Activated CD4-positive, alpha-beta T cell treated with anti-CD3 and anti-CD28 coated beads, Interleukin-2, amount 50 U/mL, for 4 hours (primary cell): Measurements from ENCODE around the gene IL17RA.
A peak's percentile ranks its signal among the peaks of the same experiment; 100 is the strongest.

Experiments used
- DNase-seq, 2 experiments: peaks; one replicate each; pipeline ENCODE4 v3.0.0-alpha.2; 2020

Gene IL17RA

DNA sequence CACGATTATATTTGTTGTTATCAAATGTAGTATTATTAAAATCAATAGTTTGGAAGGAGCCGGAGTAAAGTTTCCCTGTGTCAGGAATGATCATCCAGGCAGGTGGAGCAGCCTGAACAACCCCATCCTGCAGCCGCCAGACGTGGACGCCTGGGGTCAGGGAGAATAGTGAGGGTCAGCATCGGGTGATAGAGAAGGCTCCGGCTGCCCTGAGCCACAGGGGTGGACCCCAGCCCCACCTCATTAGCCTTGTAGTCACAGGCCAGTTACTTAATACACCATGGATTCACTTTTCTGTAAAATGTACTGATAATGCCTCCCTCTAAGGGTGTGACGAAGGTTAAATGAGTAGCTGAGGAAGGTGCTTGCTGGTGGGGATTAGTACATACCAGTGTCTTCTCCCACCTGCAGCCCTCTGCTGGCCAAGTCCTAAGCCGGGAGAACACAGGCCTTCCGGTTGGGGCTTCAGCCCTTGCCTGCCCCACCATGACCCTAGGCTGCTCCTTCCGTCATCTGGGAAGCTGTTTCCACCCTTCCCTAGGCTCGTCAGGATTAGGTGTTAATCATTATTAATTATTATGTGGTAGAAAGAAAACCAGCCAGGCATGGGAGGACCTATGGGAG is 21.5 kb downstream of the IL17RA start:
- DNase-seq: no peak

DNA sequence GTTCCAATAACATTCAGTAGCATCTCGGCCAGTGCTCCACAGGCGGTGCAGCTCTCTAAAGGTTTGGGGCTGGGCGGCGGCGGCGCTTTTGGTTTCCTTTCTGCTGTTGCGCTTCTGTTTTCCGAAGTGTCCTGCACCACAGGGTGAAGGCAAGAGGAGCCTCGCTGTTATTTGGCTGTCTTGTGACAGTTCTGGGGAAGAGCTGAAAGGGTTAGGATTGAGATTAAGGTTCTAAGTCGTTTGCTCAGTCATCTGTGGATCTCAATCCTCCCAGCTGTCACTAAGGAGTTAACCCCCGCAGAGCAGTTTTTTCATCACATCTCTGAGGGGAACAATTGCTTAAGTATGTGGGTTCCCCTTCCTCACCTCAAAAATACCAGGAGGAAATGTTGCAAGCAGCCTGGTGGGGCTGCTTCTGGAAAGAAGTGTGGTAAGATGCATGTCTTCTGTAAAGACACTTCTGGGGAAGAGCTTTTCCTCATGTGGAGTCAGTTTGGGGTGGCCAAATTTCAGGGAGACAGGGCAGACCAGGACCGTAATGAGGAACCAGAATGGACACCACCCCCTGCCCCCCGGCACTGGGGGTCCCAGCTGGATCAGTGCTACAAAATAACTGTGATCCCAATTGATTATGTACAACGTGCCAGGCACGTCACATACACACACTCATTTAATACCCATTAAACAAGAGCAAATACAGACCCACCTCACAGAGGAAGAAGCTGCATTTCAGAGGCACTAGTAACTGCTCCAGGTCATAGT is 22.2 kb downstream of the IL17RA start:
- no peak for DNase-seq

DNA sequence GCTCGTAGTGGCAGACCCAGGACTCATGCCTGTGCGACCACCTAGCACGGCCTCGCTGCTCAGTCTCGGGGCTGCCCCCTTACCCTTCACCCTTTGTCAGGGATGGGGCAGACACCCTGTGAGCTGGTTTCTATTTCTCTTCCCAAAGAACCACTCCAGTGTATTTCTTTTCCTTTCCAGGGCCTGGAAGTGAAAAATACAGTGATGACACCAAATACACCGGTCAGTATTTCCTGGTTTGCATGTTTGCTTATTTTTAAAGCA is 22.7 kb downstream of the IL17RA start:
- no peak for DNase-seq

DNA sequence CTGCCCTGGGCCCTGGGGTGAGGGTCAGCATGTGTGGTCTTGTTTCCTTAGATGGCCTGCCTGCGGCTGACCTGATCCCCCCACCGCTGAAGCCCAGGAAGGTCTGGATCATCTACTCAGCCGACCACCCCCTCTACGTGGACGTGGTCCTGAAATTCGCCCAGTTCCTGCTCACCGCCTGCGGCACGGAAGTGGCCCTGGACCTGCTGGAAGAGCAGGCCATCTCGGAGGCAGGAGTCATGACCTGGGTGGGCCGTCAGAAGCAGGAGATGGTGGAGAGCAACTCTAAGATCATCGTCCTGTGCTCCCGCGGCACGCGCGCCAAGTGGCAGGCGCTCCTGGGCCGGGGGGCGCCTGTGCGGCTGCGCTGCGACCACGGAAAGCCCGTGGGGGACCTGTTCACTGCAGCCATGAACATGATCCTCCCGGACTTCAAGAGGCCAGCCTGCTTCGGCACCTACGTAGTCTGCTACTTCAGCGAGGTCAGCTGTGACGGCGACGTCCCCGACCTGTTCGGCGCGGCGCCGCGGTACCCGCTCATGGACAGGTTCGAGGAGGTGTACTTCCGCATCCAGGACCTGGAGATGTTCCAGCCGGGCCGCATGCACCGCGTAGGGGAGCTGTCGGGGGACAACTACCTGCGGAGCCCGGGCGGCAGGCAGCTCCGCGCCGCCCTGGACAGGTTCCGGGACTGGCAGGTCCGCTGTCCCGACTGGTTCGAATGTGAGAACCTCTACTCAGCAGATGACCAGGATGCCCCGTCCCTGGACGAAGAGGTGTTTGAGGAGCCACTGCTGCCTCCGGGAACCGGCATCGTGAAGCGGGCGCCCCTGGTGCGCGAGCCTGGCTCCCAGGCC is 23.7 kb downstream of the IL17RA start:
- no peak for DNase-seq

DNA sequence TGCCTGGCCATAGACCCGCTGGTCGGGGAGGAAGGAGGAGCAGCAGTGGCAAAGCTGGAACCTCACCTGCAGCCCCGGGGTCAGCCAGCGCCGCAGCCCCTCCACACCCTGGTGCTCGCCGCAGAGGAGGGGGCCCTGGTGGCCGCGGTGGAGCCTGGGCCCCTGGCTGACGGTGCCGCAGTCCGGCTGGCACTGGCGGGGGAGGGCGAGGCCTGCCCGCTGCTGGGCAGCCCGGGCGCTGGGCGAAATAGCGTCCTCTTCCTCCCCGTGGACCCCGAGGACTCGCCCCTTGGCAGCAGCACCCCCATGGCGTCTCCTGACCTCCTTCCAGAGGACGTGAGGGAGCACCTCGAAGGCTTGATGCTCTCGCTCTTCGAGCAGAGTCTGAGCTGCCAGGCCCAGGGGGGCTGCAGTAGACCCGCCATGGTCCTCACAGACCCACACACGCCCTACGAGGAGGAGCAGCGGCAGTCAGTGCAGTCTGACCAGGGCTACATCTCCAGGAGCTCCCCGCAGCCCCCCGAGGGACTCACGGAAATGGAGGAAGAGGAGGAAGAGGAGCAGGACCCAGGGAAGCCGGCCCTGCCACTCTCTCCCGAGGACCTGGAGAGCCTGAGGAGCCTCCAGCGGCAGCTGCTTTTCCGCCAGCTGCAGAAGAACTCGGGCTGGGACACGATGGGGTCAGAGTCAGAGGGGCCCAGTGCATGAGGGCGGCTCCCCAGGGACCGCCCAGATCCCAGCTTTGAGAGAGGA is 24.5 kb downstream of the IL17RA start:
- no peak for DNase-seq

DNA sequence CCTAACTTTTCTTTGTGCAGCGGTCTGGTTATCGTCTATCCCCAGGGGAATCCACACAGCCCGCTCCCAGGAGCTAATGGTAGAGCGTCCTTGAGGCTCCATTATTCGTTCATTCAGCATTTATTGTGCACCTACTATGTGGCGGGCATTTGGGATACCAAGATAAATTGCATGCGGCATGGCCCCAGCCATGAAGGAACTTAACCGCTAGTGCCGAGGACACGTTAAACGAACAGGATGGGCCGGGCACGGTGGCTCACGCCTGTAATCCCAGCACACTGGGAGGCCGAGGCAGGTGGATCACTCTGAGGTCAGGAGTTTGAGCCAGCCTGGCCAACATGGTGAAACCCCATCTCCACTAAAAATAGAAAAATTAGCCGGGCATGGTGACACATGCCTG is 25.2 kb downstream of the IL17RA start:
- DNase-seq: no peak

DNA sequence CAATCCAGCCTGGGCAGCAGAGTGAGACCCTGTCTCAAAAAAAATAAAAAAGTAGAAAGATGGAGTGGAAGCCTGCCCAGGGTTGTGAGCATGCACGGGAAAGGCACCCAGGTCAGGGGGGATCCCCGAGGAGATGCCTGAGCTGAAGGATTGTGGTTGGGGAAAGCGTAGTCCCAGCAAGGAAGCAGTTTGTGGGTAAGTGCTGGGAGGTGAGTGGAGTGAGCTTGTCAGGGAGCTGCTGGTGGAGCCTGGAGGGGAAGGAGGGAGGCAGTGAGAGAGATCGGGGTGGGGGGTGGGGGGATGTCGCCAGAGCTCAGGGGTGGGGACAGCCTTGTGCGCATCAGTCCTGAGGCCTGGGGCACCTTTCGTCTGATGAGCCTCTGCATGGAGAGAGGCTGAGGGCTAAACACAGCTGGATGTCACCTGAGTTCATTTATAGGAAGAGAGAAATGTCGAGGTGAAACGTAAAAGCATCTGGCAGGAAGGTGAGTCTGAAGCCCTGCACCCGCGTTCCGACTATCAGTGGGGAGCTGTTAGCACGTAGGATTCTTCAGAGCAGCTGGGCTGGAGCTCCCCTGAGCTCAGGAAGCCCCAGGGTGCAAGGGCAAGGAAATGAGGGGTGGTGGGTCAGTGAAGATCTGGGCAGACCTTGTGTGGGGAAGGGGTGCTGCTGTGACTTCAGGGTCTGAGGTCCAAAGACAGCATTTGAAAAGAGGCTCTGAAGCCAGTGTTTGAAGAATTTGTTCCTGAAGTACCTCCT is 26.2 kb downstream of the IL17RA start:
- no peak for DNase-seq

DNA sequence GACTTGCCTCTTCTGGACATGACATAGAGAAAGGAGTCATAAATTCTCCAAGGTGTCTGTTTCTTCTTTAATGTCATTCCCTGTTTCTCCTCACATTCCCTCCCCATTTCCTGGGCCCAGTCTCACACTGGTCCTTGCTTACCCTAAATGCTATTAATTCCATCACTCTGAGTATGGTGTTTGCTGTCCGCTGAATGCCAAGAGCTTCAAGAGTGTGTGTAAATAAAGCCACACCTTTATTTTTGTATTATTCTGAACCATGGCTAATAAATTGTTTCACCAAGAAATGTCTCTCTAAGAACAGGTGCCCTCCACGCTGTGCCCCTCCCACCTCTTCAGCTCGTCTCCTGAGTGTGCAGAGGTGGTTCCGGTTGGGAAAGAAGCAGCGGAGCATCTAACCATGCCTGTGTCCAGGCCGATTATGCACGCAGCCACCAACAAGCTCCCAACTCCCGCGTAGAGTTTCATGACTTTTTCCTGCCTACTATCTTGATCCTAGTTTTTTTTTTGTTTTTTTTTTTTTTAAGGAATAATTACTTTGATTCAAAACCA is 27.8 kb downstream of the IL17RA start:
- DNase-seq: no peak

DNA sequence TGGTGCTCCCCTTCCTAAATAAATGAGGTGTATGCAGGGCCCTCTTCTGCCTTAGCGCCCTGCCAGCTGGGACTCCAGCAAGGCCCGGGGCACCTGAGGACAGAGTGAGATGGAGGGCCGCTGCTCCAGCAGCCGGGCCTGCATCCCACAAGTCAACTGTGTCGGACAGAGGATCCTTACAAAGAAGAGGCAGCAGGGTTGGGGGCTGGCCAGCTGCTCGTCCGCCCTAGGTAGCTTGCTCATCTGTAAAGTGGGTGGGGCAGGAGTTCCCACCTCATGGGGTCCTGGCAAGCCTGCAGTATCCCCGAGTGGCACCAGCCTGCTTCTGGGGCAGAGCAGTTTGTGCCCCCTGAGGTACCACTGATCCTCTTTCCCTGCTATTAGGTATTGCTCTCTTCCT is 28.8 kb downstream of the IL17RA start:
- DNase-seq: no peak

DNA sequence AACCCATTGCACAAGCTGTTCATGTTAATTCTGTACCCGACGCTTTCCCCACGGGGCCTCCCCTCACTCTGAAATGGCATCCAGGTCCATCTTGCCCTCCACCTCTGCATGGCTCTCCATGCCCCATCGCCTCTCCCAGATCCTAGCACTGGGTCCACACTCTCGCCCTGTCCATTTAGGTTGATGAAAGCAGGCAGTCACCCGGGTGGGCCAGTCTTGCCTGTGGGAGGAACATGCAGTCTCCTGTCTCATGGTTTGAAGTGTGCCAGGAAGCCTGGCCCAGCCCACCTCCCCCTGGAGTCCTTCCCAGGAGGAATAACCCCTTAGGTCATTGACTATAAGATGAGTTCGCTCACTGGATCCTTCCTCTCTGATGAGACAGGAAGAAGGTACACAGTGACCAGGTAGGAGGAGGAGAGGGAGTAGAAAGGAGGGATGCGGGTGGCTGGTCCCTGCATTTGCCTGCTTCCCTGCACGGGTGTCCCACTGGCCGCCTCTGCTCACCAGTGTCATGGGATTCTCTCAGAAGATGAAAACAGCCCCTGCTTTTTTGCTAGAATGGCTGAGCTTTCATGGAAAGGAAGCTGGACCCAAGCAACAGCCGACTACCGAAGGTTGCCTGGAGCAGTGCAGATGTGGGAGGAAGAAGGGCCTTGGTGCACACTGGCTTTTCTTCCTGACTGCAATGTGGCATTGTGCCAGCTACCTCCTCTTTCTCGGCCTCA is 29.5 kb downstream of the IL17RA start:
- no peak for DNase-seq

DNA sequence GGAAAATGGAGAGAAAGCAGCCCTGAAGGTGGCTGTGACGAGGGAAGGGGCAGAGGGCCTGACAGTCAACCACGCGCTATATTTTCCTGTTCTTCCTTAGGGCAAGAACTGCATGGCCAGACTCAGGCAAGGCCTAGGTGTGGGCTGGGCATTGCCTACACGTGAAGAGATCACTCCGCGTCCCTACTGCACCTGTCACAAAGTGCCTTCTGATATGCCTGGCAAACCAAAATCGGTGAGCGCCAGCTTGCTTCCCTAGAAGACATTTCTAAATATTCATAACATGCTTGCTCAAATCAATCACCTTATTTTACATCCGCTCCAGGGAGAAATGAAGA is 30.1 kb downstream of the IL17RA start:
- no peak for DNase-seq

DNA sequence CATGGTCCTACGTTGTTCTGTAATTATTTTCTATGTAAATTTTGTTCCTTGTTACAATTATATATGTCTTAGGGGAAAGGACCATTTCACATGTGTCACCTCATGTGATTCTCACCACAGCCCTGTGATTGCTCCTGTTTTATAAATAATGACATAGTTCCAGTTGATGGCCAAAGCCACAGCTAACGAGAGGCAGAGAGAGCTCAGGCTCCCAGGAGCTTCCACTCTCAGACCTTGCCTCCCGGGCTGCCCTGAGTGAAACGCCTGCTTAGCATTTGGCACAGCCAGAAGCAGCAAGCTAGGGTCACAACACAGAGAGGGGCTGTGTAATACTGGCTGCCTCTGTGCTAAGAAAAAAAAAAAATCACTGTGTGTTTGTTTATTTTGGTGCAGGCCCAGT is 30.4 kb downstream of the IL17RA start:
- no peak for DNase-seq

DNA sequence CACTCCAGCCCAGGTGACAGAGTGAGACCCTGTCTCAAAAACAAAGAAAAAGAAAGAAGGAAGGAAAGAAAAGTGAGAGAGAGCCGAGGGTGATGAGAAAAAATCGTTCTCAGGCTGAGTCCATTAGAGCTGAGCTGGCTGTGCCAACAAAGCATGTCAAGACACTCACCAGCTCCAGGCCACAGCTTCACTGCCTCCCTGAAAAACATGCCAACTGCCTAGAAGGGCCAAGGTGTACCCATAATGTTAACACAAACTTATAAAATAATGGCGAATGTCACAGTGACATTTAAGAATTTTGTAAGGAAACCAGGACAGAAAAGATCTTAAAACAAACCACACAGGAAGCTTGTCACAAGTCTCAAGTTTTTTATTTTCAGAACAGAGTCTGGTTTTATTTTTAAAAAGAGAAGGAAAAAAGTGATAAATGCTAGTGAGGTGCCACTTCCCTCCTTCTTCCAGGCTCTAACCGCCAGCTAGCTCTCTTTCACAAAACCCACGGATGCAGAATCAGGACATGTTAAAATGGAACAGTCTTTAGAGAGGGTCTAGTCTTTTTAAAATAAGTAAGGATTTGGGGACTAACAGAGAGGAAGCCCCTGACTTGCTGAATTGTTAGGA is 31.3 kb downstream of the IL17RA start:
- DNase-seq: no peak

DNA sequence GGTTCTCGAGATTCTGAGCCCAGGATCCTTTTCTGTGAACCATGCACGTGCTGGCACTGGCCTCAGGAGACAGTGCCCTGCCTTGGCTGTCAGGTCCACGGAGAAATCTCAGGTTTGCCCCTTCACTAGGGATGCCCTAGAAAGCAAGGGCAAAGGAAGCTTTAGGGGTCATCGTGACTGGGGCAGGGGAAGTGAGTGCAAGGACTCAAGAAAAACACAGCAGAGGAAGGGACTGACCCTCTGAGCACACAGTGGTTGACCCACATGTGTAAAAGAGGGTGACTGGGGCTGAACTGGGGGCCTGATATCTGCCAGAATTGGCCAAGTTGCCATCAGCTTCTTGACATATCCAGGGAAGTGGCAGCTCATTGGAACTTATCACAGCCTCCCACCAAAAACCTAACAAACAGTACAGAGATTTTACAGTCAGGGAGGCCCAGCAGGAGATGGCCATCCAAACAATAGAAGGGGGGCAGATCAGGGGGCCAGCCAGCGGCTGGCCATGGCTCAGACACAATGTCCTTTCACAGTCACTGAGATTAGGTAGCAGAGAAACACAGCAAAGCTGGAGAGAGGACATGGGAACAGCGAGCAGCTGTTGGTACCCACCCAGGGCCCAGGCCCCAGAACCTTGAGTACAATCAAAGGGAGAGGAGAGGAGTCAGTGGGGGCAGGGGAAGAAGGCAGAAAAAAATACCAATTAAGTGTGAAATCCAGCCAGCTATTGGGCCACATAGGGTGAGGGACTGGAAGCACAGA is 32.0 kb downstream of the IL17RA start:
- no peak for DNase-seq

DNA sequence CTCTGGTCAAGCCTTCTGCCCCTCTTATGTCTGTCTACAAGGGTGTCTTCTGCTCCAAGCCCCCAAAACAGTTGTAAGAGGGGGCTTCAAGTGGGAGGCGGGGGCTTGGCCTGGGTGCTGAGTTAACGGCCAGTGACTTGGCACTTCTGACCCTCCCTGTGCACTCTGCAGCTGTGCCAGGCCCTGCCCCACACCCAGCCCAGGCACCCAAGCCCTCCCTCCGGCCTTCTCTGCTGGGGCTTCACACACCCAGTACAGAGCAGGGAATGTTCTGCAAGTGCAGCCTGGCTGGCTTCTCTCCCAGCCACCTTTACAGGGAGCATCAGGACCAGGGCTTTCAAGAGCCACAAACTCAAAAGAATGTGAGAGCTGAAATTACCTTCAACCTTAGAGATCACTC is 32.6 kb downstream of the IL17RA start:
- DNase-seq: no peak

DNA sequence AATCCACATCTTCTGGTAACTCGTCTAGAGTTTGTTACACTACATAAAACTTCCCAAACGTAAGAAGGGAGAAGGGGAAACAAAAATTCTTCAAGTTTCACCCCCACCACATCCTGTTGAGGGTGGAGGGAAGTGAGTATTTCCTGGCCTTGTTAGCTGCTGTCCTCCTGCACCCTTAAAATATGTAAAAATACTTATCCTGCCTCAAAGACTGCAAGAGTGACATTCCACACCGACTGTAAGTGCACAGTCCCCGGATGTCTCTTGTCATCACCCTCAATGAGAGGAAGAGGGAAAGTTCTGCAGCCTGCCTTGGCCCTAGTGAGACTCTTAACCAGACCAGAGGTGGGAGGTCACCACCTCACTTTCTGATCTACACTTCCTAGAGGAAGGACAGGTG is 33.1 kb downstream of the IL17RA start:
- no peak for DNase-seq

DNA sequence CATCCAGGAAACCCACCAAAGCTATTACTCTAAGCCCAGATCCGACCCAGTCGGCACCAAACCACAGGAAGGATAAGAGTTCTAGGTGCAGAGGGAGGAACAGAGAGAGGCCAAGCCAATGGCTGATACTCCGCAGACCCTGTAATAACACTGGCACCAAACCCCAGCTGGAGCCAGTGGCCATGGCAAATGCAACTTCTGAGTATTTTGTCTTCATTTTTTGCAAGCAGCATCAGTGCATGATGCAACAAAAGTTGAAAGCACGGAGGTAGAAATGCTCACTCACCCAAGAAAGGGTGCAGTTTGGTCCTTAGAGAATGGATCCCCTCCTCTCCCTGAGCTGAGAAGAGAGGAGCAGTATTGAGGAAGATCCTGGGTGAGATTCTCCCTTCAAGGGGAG is 33.5 kb downstream of the IL17RA start:
- no peak for DNase-seq

DNA sequence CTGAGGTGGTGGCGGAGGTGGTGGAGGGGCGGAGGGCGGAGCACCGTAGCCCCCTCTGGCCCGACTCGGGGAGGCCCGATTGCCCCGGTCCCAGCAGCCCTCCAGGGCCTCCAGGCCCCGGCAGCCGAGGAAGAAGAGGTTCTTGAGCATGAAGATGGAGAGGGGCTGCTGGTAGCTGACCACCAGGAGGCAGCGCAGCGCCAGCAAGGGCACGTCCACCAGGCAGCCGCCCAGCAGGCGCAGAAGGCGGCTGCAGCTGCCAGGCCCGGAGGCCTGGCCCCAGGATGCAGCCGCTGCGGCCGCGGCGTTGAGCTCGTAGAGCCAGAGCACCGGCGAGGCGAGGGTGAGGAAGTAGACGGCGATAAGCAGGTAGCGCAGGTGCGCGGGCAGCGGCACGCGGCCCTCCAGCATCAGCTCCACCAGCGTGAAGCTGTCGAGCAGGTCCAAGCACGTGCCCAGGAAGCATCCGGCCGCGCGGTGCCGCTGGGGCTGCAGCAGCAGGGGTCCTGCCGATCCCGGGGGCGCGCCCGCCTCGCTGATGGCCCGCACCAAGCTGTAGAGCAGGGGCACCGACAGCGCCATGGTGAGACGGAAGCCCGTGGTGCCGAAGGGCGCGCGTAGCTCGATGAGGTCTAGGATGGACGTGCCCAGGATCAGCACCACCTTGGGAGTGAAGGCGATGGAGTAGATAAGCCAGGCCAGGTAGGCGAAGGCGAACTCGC is 34.8 kb downstream of the IL17RA start:
- DNase-seq: no peak

DNA sequence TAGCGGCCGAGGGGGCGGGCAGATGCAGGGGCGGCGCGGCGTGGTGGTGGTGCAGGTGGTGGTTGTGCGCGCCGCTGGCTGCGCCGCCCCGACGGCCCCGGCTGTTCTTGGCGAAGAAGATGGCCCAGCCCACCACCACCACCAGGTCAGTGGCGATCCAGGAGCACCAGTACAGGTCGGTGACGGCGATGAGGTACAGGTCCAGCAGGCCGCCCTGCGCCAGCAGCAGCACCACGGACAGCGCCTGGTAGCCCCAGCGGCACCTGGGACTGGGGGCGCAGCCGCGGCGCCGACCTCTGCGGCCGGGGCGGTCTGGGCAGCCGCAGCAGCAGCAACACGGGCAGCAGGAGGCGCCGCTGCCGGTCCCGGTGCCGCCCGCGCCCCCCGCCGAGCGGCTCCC is 35.5 kb downstream of the IL17RA start:
- DNase-seq: peak; percentile 40 to 45

DNA sequence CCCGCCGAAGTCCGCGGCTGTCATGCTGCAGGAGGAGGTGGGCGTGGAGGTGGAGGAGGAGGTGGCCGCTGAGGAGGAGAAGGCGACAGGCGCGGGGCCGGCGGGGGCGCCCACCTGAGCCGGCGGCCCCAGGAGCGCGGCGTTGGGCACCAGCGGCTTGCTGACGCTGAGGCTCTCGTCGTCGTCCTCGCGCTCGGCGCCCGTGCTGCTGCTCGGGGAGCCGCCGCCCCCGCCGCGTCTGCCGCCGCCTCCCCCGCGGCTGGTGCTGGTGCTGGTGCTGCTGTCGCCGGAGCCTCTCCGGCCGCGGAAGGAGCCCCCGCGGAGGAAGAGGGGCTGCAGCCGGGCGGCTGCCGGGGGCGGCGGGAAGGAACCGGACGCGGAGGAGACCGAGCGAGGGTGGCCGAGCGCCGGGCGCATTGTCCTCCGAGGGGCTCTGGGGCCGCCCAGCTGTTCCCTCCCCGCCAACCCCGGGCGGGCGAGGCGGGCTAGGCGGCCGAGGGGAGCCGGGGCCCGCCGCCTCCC is 36.0 kb downstream of the IL17RA start:
- DNase-seq: peak; percentile 31 to 40
